ENCODE data around the gene RPL13A.

RPL13A gene

DNA sequence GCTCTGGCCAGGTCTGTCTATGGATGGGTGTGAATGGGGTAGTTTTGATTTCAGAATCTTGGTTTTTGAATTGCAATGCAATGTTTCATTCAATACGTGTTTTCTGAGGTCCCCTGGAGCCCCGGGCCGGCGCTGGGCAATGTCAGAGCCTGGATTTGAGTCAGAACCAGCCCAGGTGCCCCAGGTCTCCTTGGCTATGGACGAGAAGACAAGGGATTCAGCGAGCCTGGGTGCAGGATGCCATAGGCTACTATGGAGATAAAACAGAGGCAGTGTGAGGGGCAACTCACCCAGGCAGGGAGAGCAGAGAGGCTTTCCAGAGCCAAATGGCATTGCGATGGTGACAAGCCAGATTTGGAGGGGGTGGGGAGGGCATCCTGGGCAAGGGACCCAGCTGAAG is 1.2 kb upstream of the RPL13A start:
- no peak for DNase-seq (ENCODE audit: low read depth)

DNA sequence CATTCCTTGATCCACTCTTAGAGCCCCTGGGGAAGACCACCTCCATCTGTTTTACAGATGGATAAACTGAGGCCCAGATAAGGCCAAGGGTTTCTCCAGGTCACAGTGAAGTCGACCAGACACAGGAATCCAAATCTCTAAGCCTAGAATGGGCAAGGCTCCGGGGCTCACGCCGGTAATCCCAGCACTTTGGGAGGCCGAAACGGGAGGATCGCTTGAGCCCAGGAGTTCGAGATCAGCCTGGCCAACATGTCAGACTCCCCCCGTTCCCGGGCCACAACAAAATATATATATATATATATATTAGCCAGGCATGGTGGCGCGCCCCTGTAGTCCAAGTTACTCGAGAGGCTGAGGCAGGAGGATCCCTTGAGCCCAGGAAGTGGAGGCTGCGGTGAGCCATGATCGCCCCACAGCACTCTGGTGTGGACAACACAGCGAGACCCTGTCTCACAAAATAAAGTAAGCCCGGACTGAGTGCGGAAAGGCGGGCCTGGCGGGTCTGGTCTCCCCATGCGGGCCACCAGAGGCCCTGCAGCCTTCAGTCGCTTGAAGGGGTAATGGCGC is 615 bp upstream of the RPL13A start:
- no peak for DNase-seq (ENCODE audit: low read depth)

GRCh38 chr19:49488046-49488862 is 846 bp downstream of the RPL13A start:
- DNase-seq (ENCODE audit: low read depth), result no peak

- no peak for DNase-seq (ENCODE audit: low read depth)
Measured at GRCh38 chr19:49488863-49489537, 1.6 kb downstream of the RPL13A start.

DNA sequence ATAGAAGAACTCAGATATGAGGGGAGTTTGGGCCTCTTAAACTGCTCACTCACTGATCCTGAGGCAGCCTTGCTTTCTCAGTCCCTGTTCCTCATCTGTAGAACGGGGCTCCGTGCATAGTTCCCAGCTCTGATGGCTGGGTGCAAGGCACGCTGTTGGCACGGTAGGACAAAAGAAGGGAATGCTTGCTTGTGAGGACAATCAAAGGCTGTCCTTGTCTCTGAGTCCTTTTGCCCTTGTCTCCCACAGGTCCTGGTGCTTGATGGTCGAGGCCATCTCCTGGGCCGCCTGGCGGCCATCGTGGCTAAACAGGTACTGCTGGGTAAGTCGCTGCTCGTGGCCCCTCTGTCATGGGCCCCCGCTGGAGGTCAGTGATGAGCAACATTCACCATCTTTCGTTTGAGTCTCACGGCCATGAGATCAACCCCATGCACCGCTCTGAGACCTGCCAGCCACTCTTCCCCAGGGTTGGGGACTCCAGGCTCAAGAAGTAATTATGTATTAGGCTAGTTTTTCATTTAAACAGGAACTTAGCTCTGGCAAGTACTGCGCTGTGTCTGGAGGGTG is 2.3 kb downstream of the RPL13A start:
- DNase-seq (ENCODE audit: low read depth), result no peak

- no peak for DNase-seq (ENCODE audit: low read depth)
Measured at GRCh38 chr19:49490287-49491029, 3.0 kb downstream of the RPL13A start.

GRCh38 chr19:49491030-49491803 is 3.8 kb downstream of the RPL13A start:
- DNase-seq (ENCODE audit: low read depth), result no peak

- DNase-seq (ENCODE audit: low read depth), result no peak
Measured at GRCh38 chr19:49491804-49492572, 4.6 kb downstream of the RPL13A start.

- no peak for DNase-seq (ENCODE audit: low read depth)
Measured at GRCh38 chr19:49492573-49493405, 5.4 kb downstream of the RPL13A start.

DNA sequence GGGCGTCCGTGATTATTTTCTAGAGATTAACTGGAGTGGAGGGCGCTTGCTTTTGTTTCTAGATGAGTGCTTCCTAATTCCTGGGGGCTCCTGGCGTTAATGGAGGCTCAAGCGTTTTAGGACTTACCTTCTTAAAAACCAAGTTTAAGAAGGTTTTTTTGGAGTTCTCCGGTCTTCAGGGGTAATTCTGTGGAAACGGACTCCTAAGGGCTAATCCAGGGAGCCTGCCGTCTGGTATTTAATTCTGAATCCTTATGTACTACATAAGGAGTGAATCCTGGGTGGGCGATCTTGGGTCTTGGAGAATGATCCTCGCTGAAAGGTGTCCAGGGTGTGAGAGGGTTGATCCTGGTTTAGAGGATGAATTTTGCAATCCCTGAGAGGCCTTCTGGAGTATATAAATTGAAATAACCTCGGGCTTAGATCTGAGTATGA is 9.2 kb downstream of the RPL13A start:
- no peak for DNase-seq (ENCODE audit: low read depth)

- no peak for DNase-seq (ENCODE audit: low read depth)
Measured at GRCh38 chr19:49497047-49497788, 9.8 kb downstream of the RPL13A start.

DNA sequence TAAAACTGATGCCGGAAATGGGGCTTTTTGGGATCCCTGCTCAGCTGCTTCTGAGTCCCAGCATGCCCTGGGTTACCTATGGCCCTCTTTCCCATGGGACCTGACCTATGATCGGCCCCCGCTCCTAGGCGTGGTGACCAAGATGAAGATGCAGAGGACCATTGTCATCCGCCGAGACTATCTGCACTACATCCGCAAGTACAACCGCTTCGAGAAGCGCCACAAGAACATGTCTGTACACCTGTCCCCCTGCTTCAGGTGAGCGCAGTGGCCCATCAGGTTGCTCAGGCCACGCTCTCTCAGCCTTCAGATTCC is 10.3 kb downstream of the RPL13A start:
- DNase-seq (ENCODE audit: low read depth), result no peak

DNA sequence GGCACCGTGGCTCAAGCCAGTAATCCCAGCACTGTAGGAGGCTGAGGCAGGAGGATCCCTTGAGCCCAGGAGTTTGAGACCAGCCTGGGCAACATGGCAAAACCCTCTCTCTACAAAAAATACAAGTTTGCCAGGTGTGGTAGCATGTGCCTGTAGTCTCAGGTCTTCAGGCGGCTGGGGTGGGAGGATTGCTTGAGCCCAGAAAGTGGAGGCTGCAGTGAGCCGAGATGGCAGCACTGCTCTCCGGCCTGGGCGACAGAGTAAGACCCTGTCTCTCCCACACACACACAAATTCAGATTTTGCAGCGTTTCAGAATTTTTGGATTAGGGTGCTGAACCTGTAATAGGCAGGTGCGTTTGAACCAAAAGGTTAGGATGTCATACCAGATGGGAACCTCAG is 11.1 kb downstream of the RPL13A start:
- DNase-seq (ENCODE audit: low read depth), result no peak

- no peak for DNase-seq (ENCODE audit: low read depth)
Measured at GRCh38 chr19:49499030-49499670, 11.7 kb downstream of the RPL13A start.

- no peak for DNase-seq (ENCODE audit: low read depth)
Measured at GRCh38 chr19:49502866-49503581, 15.6 kb downstream of the RPL13A start.

DNA sequence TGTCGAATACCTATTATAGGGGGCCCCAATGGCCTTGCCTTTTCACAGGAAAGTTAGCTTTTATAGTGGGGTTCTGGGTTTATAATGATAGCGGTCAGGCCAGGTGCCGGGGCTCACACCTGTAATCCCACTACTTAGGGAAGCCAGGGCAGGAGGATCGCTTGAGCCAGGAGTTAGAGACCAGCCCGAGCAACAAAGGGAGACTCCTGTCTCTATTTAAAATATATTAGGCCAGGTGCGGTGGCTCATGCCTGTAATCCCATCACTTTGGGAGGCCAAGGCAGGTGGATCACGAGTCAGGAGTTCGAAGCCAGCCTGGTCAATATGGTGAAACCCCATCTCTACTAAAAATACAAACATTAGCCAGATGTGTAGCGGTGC is 16.2 kb downstream of the RPL13A start:
- no peak for DNase-seq (ENCODE audit: low read depth)

- peak; percentile 61 for DNase-seq (ENCODE audit: low read depth)
Measured at GRCh38 chr19:49506575-49507105, 19.2 kb downstream of the RPL13A start.

Data from CMK (cell line).